ENCODE results near the gene GALNT7. TPM values are rescaled to one million over a fixed set of nuclear protein-coding genes. Genes with fewer than 3 reads are reported as not detected.

Gene GALNT7
- total and polyA plus RNA-seq, 2 of the 13 experiments (the other 11 are each of a cell fraction or from before 2014, with no cell fraction given), result 0.08 to 0.13 TPM

GRCh38 chr4:173214231-173214630 is 45.6 kb downstream of the GALNT7 start:
- H3K4me1 ChIP-seq (ENCODE audit: insufficient read depth, low read length), result no peaks in the 10 kb centered on the region
- no peak overlapping the region for H3K9ac ChIP-seq (ENCODE audit: insufficient read depth, low read depth, low read length)
- H4K20me1 ChIP-seq (ENCODE audit: insufficient read depth, low read length), result no peaks in the 10 kb centered on the region
- no peak for FAIRE-seq
- no peaks in the 10 kb centered on the region for H3K27me3 ChIP-seq (ENCODE audit: control insufficient read depth in 1 of 2, insufficient read depth in 2 of 2, low read length in 2 of 2)
- DNase-seq (ENCODE audit: low spot score), result no peak
- ChIA-PET CTCF (ENCODE audit: low intra/inter-chr PET ratio, low total read pairs) (no interaction called here), POLR2A (no interaction called here)
- no TSS peak for BruUV-seq (replicated peaks)
- no peak overlapping the region for H3K4me2 ChIP-seq (ENCODE audit: low read depth, low read length)
- WGBS (ENCODE audit: low lambda C conversion rate), result 5% methylated on average over 1 of the region's 1 CpG
- no peaks in the 10 kb centered on the region for H3K9me3 ChIP-seq (ENCODE audit: low read length)
- no peaks in the 10 kb centered on the region for H3K36me3 ChIP-seq (replicated peaks in 1 of 2; ENCODE audit: control insufficient read depth in 1 of 2, insufficient read depth in 2 of 2, low read length in 2 of 2)
- TF ChIP-seq ZNF589 (CRISPR knock-in tag; conservative IDR thresholded peaks at IDR 0.05) (no peak), TRIM22 (IDR thresholded peaks at IDR 0.05) (no peak)
- no peak overlapping the region for H3K4me3 ChIP-seq (replicated peaks in 1 of 3; ENCODE audit: insufficient read depth in 1 of 3, low read depth in 2 of 3, low read length in 3 of 3)
- intact Hi-C loops (cut with micrococcal nuclease; ENCODE audit: unreplicated experiment) (no loop called here), in situ Hi-C loops (cut with HindIII; ENCODE audit: extremely low pct_ligation_motif_present, low pct_unique_long_range_greater_than_20kb) (no loop called here)
- no peak overlapping the region for H2AFZ ChIP-seq (ENCODE audit: low read length)
- H3K27ac ChIP-seq (ENCODE audit: extremely low read length, insufficient read depth, low read length), result no peak overlapping the region
- no peak for ATAC-seq
- no peaks in the 10 kb centered on the region for H3K79me2 ChIP-seq (ENCODE audit: insufficient read depth, low read length)

- Histone ChIP-seq H3K27me3 (ENCODE audit: control insufficient read depth in 1 of 2, insufficient read depth in 2 of 2, low read length in 2 of 2) (no peaks in the 10 kb centered on the region), H3K4me3 (replicated peaks in 1 of 3; ENCODE audit: insufficient read depth in 1 of 3, low read depth in 2 of 3, low read length in 3 of 3) (no peak overlapping the region), H2AFZ (ENCODE audit: low read length) (no peak overlapping the region), H3K36me3 (replicated peaks in 1 of 2; ENCODE audit: control insufficient read depth in 1 of 2, insufficient read depth in 2 of 2, low read length in 2 of 2) (no peaks in the 10 kb centered on the region), H3K27ac (ENCODE audit: extremely low read length, insufficient read depth, low read length) (no peak overlapping the region), H3K9ac (ENCODE audit: insufficient read depth, low read depth, low read length) (no peak overlapping the region), H3K4me1 (ENCODE audit: insufficient read depth, low read length) (no peaks in the 10 kb centered on the region), H3K79me2 (ENCODE audit: insufficient read depth, low read length) (no peaks in the 10 kb centered on the region), H3K4me2 (ENCODE audit: low read depth, low read length) (no peak overlapping the region), H3K9me3 (ENCODE audit: low read length) (no peaks in the 10 kb centered on the region), H4K20me1 (ENCODE audit: insufficient read depth, low read length) (no peaks in the 10 kb centered on the region)
- intact Hi-C loops (cut with micrococcal nuclease; ENCODE audit: unreplicated experiment) (no loop called here), in situ Hi-C loops (cut with HindIII; ENCODE audit: extremely low pct_ligation_motif_present, low pct_unique_long_range_greater_than_20kb) (no loop called here)
- ATAC-seq (no peak), DNase-seq (ENCODE audit: low spot score) (no peak), FAIRE-seq (no peak)
- CTCF ChIA-PET (ENCODE audit: low intra/inter-chr PET ratio, low total read pairs), result no interaction called here
- 29% methylated on average over 2 of the region's 2 CpGs for WGBS (ENCODE audit: low lambda C conversion rate)
- BruUV-seq (replicated peaks), result no TSS peak
- POLR2A ChIA-PET, result no interaction called here
- TF ChIP-seq THAP7 (CRISPR knock-in tag; IDR thresholded peaks at IDR 0.05) (no peak), ZNF180 (CRISPR knock-in tag; IDR thresholded peaks at IDR 0.05; ENCODE audit: borderline replicate concordance, low read depth) (no peak), ZNF343 (CRISPR knock-in tag; IDR thresholded peaks at IDR 0.05) (no peak), ZNF274 (CRISPR knock-in tag; IDR thresholded peaks at IDR 0.05) (no peak), SIN3A (IDR thresholded peaks at IDR 0.05; ENCODE audit: borderline replicate concordance, low read depth, low read length) (no peak), ZNF251 (CRISPR knock-in tag; IDR thresholded peaks at IDR 0.05) (no peak), ZNF746 (CRISPR knock-in tag; IDR thresholded peaks at IDR 0.05) (no peak), ZNF674 (CRISPR knock-in tag; IDR thresholded peaks at IDR 0.05; ENCODE audit: low read depth) (no peak), ZKSCAN5 (CRISPR knock-in tag; IDR thresholded peaks at IDR 0.05) (no peak), NRL (CRISPR knock-in tag; IDR thresholded peaks at IDR 0.05; ENCODE audit: borderline replicate concordance) (no peak)
Observed at GRCh38 chr4:173214661-173215060, 46.0 kb downstream of the GALNT7 start.

Data from HepG2 (cell line).